GM21381 (cell line): Measurements from ENCODE around the gene RHBDL2.
"Not testable (repeated sequence)": the region's sequence is repeated elsewhere in the genome, so short reads cannot be mapped to it uniquely, and the experiment has no call there.

Experiments
- ATAC-seq: cut with Tn5 transposase; IDR thresholded peaks from one replicate; pipeline ENCODE4 v1.9.1; 2021; ENCODE audit warnings: mild to moderate bottlenecking, moderate library complexity; ENCODE audit not compliant: unreplicated experiment

The RHBDL2 gene

GRCh38 chr1:38938722-38939260, 2.8 kb downstream of the RHBDL2 start:
- ATAC-seq: no peak

DNA sequence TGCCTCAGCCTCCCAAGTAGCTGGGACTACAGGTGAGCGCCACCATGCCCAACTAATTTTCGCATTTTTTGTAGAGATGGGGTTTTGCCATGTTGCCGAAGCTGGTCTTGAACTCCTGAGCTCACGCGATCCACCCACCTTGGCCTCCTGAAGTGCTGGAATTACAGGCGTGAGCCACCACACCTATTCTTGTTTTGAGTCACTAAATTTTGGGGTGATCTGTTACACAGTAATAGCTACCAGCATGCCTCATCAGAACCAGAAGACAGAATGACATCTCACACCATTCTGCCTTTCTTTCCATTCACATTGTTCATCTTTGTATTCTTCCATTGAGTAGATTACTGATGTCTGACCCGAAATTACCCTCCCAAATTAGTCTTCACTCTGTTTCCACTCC, 9.1 kb downstream of the RHBDL2 start:
- ATAC-seq: no peak

GRCh38 chr1:38929476-38929875, 12.2 kb downstream of the RHBDL2 start:
- ATAC-seq: no peak

GRCh38 chr1:38929054-38929453, 12.6 kb downstream of the RHBDL2 start:
- ATAC-seq: no peak

- ATAC-seq: no peak
Measured at GRCh38 chr1:38926091-38926490, 15.5 kb downstream of the RHBDL2 start.

DNA sequence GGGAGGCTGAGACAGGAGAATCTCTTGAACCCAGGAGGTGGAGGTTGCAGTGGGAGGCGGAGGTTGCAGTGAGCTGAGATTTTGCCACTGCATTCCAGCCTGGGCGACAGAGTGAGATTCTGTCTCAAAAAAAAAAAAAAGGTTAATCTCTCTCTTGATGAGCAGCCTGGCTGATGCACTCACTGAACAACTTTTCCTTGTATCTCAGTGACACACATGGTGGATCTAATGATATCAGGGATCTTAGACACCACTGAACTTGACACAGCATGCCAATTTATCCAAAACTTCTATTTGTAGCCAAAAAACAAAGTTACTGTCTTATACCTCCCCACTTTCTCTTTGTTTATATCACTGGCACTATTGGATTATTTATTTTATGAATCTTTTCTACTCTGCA, 16.2 kb downstream of the RHBDL2 start:
- no peak for ATAC-seq

- ATAC-seq: no peak
Measured at GRCh38 chr1:38923607-38924006, 18.0 kb downstream of the RHBDL2 start.

DNA sequence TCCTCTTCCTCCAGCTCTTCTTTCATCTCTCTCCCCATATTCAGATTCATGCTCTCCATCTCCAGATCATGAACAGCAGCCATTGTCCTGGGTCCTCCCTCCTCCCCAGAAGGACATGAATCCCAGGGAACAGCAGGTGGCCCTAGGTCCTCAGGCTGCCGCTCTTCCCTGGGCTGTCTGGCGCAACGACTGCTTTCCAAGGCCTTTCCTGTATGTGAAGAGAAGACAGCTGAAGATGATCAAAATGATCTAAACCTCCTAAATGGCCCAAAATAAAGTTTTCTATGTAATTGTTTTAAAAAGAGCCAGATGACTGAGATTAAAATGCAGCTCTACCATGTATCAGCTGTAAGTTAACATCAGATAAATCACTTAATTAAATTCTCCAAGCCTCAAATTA, 22.5 kb downstream of the RHBDL2 start:
- ATAC-seq: no peak

DNA sequence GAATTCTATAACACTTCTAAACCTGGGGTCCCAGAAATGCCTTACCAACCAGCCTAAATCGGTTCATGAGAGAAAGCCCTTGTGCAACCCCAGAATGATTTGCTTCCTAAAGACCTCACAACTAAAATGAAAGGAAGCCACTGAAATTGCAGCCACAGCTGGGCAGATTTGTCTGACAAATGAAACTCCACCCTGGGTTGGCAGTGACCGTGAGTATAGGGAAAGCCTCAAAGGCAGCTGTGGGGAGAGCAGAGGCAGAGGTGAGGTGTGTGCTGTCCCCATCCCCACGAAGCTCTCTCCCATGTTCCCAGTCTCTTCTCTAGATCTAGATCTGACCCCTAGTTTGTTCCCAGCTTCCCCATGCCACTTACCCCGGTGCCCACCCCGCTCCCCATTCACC, 23.1 kb downstream of the RHBDL2 start:
- no peak for ATAC-seq

GRCh38 chr1:38917772-38918171, 23.9 kb downstream of the RHBDL2 start:
- ATAC-seq: no peak

GRCh38 chr1:38917337-38917736, 24.3 kb downstream of the RHBDL2 start:
- no peak for ATAC-seq

- ATAC-seq: no peak
Measured at GRCh38 chr1:38915352-38915948, 26.2 kb downstream of the RHBDL2 start.

DNA sequence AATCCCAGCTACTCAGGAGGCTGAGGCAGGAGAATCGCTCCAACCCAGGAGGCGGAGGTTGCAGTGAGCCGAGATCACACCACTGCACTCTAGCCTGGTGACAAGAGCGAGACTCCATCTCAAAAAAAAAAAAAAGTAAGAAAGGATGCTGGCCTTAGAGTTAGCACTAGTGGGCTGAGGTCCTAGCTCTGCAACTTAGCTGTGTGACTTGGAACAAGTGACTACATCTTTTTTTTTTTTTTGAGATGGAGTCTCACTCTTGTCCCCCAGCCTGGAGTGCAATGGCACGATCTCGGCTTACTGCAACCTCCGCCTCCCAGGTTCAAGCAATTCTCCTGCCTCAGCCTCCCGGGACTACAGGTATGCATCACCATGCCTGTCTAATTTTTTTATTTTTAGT, 26.7 kb downstream of the RHBDL2 start:
- ATAC-seq: not testable (repeated sequence)

- no peak for ATAC-seq
Measured at GRCh38 chr1:38908821-38909220, 32.8 kb downstream of the RHBDL2 start.

- no peak for ATAC-seq
Measured at GRCh38 chr1:38905985-38906384, 35.6 kb downstream of the RHBDL2 start.

GRCh38 chr1:38899560-38899959, 42.1 kb downstream of the RHBDL2 start:
- ATAC-seq: no peak

DNA sequence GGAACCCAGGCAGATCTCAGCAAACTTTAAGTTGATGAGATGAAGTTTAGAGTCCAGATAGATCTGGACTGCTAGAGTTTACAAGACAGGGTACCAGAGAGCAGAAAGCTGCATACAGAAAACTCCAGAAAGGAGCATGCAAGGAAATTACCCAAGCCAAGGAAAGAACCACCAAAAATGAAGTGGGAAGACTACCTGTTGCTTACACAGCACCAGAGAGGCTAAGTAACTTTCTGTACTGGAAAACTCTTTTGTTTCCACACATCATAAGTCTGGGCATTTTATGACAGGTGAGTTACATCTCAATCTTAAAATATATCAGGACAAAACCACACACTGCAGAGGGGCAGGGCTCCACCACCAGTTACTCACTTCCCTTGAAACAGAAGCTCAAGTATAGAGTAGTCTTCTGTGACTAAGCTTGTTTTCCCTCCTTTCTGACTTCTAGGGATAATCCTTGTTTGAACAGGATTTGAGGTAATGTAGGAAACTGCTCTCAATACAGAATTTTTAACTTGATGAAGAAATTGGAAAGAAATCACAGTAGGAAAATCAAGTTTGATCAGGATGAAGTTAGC, 42.9 kb downstream of the RHBDL2 start:
- ATAC-seq: no peak

GRCh38 chr1:38896169-38896568, 45.5 kb downstream of the RHBDL2 start:
- no peak for ATAC-seq

- no peak for ATAC-seq
Measured at GRCh38 chr1:38892976-38893375, 48.7 kb downstream of the RHBDL2 start.

DNA sequence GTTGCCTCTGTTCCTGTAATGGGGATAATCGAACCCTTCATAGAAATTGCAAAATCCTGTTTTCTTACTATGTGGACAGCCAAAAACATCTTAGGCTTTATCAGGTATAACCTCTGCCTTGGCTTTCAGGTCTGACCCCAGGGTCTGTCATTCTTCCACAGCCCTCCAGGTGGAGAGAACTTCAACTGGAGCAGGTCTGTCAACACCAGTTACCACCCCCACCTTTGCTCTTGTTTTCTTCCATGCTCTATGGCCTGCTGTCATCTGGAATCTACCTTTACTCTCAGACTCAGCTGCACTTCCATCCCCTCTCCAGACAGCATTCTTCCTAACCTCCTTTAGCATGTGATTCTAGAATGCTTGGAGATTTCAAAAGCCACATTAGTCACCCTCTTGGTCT, 49.9 kb downstream of the RHBDL2 start:
- no peak for ATAC-seq

DNA sequence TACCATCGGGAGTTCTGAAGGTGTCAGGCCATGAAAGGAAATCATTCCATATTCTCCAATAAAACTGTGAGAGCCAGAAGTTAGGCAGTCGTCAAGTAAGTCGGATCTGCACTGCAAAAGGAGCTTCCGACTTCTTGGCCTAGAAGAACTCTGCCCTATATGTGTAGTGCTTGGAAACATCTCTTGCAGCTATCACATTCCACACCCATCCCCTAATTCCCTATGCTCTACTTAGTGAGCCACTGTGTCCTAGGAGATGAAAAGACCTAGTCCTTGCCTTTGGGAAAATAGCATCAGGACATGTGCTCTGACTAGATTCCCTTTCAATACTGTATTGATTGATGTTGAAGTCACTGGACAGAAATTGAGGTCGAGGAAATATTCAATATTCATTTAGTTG, 52.0 kb downstream of the RHBDL2 start:
- no peak for ATAC-seq

- no peak for ATAC-seq
Measured at GRCh38 chr1:38888423-38889333, 53.0 kb downstream of the RHBDL2 start.
